H9 (cell line): ENCODE data around the gene TAT. TPM values are rescaled to one million over a fixed set of nuclear protein-coding genes. Genes with fewer than 3 reads are reported as not detected.

ENCODE experiments used
- DNase-seq: peaks from one replicate; pipeline ENCODE4 v3.0.0-alpha.2; 2017
- H2AFZ ChIP-seq: one replicate; pipeline ENCODE4 v1.6.1; 2013; ENCODE audit warnings: mild to moderate bottlenecking, low read length, control low read depth, moderate library complexity
- H2AK5ac ChIP-seq: 2 replicates; pipeline ENCODE4 v1.6.1; 2013; ENCODE audit warnings: low read length, control low read depth, mixed read lengths; ENCODE audit not compliant: insufficient read length
- H2BK120ac ChIP-seq: one replicate; pipeline ENCODE4 v1.6.1; 2013; ENCODE audit warnings: low read depth, mild to moderate bottlenecking, low read length, control low read depth, inconsistent platforms; ENCODE audit not compliant: poor library complexity, severe bottlenecking
- H2BK12ac ChIP-seq: 2 replicates; pipeline ENCODE4 v1.6.1; 2013; ENCODE audit warnings: low read length, control low read depth, mixed read lengths, low read depth; ENCODE audit not compliant: insufficient read length
- H2BK15ac ChIP-seq: 2 replicates; pipeline ENCODE4 v1.6.1; 2013; ENCODE audit warnings: low read depth, low read length, control low read depth
- H2BK20ac ChIP-seq: one replicate; pipeline ENCODE4 v1.6.1; 2013; ENCODE audit warnings: low read depth, mild to moderate bottlenecking, low read length, control low read depth, inconsistent platforms; ENCODE audit not compliant: poor library complexity, severe bottlenecking
- H2BK5ac ChIP-seq: 2 replicates; pipeline ENCODE4 v1.6.1; 2013; ENCODE audit warnings: low read length, control low read depth, mixed read lengths; ENCODE audit not compliant: insufficient read length
- H3K14ac ChIP-seq: 2 replicates; pipeline ENCODE4 v1.6.1; 2013; ENCODE audit warnings: low read length, control low read depth; ENCODE audit not compliant: insufficient read depth
- H3K18ac ChIP-seq: 2 replicates; pipeline ENCODE4 v1.6.1; 2013; ENCODE audit warnings: low read depth, mild to moderate bottlenecking, mixed read lengths, low read length, control low read depth; ENCODE audit not compliant: insufficient read length
- H3K23ac ChIP-seq: 2 replicates; pipeline ENCODE4 v1.6.1; 2013; ENCODE audit warnings: low read length, control low read depth, mixed read lengths, low read depth; ENCODE audit not compliant: insufficient read length
- H3K23me2 ChIP-seq: 2 replicates; pipeline ENCODE4 v1.6.1; 2013; ENCODE audit warnings: low read depth, mild to moderate bottlenecking, mixed read lengths, low read length, control low read depth; ENCODE audit not compliant: insufficient read length, poor library complexity, severe bottlenecking
- H3K27ac ChIP-seq: 2 replicates; pipeline ENCODE4 v1.5.1; 2013; ENCODE audit warnings: low read length, control low read depth, mixed read lengths, low read depth; ENCODE audit not compliant: insufficient read length
- H3K27me3 ChIP-seq: 2 replicates; pipeline ENCODE4 v1.6.1; 2013; ENCODE audit warnings: low read length, control low read depth, inconsistent platforms; ENCODE audit not compliant: insufficient read depth
- H3K4ac ChIP-seq: 2 replicates; pipeline ENCODE4 v1.6.1; 2013; ENCODE audit warnings: low read depth, mild to moderate bottlenecking, control low read depth, inconsistent platforms, low read length, moderate library complexity
- H3K4me1 ChIP-seq: 2 replicates; pipeline ENCODE4 v1.6.1; 2013; ENCODE audit warnings: low read length, control low read depth, inconsistent platforms; ENCODE audit not compliant: insufficient read depth
- H3K4me2 ChIP-seq: 2 replicates; pipeline ENCODE4 v1.6.1; 2013; ENCODE audit warnings: low read length, control low read depth, mixed read lengths; ENCODE audit not compliant: insufficient read length, insufficient read depth
- H3K56ac ChIP-seq: 2 replicates; pipeline ENCODE4 v1.6.1; 2013; ENCODE audit warnings: low read depth, mild to moderate bottlenecking, mixed read lengths, low read length, control low read depth; ENCODE audit not compliant: insufficient read length
- H3K79me1 ChIP-seq: 2 replicates; pipeline ENCODE4 v1.6.1; 2013; ENCODE audit warnings: low read depth, mild to moderate bottlenecking, moderate library complexity, low read length, control low read depth, inconsistent platforms; ENCODE audit not compliant: insufficient read depth, poor library complexity, severe bottlenecking
- H3K79me2 ChIP-seq: 2 replicates; pipeline ENCODE4 v1.6.1; 2013; ENCODE audit warnings: low read length, control low read depth, inconsistent platforms; ENCODE audit not compliant: insufficient read depth
- H3K9ac ChIP-seq: 2 replicates; pipeline ENCODE4 v1.6.1; 2013; ENCODE audit warnings: low read length, control low read depth, mixed read lengths; ENCODE audit not compliant: insufficient read length; ENCODE audit errors: extremely low read depth
- H3K9me3 ChIP-seq: one replicate; pipeline ENCODE4 v1.6.1; 2013; ENCODE audit warnings: low read depth, low read length, inconsistent platforms; ENCODE audit not compliant: control insufficient read depth
- H3T11ph ChIP-seq: one replicate; pipeline ENCODE4 v1.6.1; 2013; ENCODE audit warnings: mild to moderate bottlenecking, low read length, control low read depth, inconsistent platforms
- H4K20me1 ChIP-seq: one replicate; pipeline ENCODE4 v1.6.1; 2013; ENCODE audit not compliant: control insufficient read depth, insufficient read length, insufficient read depth
- H4K5ac ChIP-seq: 2 replicates; pipeline ENCODE4 v1.6.1; 2013; ENCODE audit warnings: low read depth, mild to moderate bottlenecking, mixed read lengths, low read length, control low read depth; ENCODE audit not compliant: insufficient read length
- H4K8ac ChIP-seq: replicated peaks from 2 replicates; pipeline ENCODE4 v1.6.1; 2013; ENCODE audit warnings: low read length, control low read depth, mixed read lengths, low read depth; ENCODE audit not compliant: insufficient read length
- H4K91ac ChIP-seq: 2 replicates; pipeline ENCODE4 v1.6.1; 2013; ENCODE audit warnings: low read depth, mild to moderate bottlenecking, moderate library complexity, mixed read lengths, low read length, control low read depth; ENCODE audit not compliant: insufficient read length
- H3K27ac Mint-ChIP-seq, 3 experiments: 2 replicates in 2 of 3; 3 replicates in 1 of 3; pipeline ENCODE4 v1.8.0; 2020 to 2021; ENCODE audit warnings: mixed read lengths in 3 of 3, mild to moderate bottlenecking in 1 of 3, moderate library complexity in 1 of 3
- H3K27me3 Mint-ChIP-seq: 2 replicates; pipeline ENCODE4 v1.8.0; 2021; ENCODE audit warnings: low read depth, mild to moderate bottlenecking, moderate library complexity, mixed read lengths
- H3K36me3 Mint-ChIP-seq, 3 experiments: 2 replicates in 2 of 3; 3 replicates in 1 of 3; pipeline ENCODE4 v1.8.0; 2020 to 2021; ENCODE audit warnings: low read depth in 3 of 3, mixed read lengths in 3 of 3; ENCODE audit not compliant: insufficient read depth in 1 of 3
- H3K4me1 Mint-ChIP-seq, 2 experiments: 2 replicates each; pipeline ENCODE4 v1.8.0; 2020; ENCODE audit warnings: mixed read lengths in 2 of 2
- H3K4me3 Mint-ChIP-seq, 2 experiments: 2 replicates in 1 of 2; 3 replicates in 1 of 2; pipeline ENCODE4 v1.8.0; 2020 to 2021; ENCODE audit warnings: mild to moderate bottlenecking in 2 of 2, mixed read lengths in 2 of 2, moderate library complexity in 1 of 2
- H3K9me3 Mint-ChIP-seq, 2 experiments: 2 replicates in 1 of 2; 3 replicates in 1 of 2; pipeline ENCODE4 v1.8.0; 2020; ENCODE audit warnings: mild to moderate bottlenecking in 2 of 2, mixed read lengths in 2 of 2, moderate library complexity in 1 of 2
- WGBS: extraction: QIAGEN DNeasy Blood & Tissue Kit; methylation state at CpG from one replicate; pipeline ENCODE4 v1.1.7; 2013; ENCODE audit warnings: missing lambda C conversion rate, low lambda C conversion rate, mixed read lengths; ENCODE audit not compliant: insufficient read length; ENCODE audit errors: extremely low coverage; 5-methylcytosine and 5-hydroxymethylcytosine counted together
- total RNA-seq: library from RNA; stranded (reverse); gene quantifications from 2 replicates; pipeline ENCODE4 v1.2.1, GENCODE V29; 2021
- TF ChIP-seq, protein P1 (sequence below): fragments of 200-600 bp; sonication (generic); conservative IDR thresholded peaks from 3 replicates; pipeline ENCODE4 v1.8.0; 2021; ENCODE audit warnings: antibody characterized with exemption, mild to moderate bottlenecking

The TAT gene
- total RNA-seq, 1 experiment from 2014 or later, result not detected

DNA sequence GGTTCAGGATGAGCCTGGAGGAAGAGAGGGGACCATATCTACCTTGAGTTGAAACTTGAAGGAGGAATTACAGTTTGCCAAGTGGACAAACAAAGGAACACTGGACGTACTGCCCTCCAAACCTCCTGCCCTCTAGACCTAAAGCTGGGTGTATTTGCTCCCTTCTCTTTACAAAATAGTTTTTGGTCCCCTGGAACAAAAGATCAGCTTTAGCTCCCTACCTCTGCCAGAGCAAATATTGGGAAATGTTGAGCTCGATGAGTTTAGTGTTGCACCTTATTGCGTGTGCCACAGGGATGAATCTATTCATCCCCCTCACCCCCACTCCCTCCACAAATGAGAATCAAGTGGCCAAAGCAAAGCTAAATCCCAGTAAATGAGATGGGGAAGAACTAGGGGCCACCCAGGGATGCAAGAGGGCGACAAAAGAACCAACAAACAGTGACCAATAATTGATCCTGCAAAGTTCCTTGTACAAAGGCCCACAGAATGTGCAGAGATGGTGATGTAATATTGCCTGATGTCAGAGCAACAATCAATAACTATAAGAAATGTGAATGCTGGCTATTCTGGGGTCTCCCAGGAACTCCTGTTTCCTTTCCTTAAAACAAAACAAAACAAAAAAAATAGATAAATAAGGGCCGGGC, 17.2 kb upstream of the TAT start:
- no peak for DNase-seq
- H3K79me1 ChIP-seq, result no peaks in the 10 kb centered on the region
- H2BK12ac ChIP-seq, result no peak overlapping the region
- H4K8ac ChIP-seq, result no peak overlapping the region
- no peak overlapping the region for H2AK5ac ChIP-seq
- no peak overlapping the region for H2AFZ ChIP-seq
- H3K9me3 ChIP-seq, result no peaks in the 10 kb centered on the region
- no peaks in the 10 kb centered on the region for H3K36me3 Mint-ChIP-seq
- peaks cover 3 to 19% of the 10 kb centered on the region in 2 experiments; a peak in 2 of 4 replicates for H3K4me1 Mint-ChIP-seq
- no peak overlapping the region for H2BK5ac ChIP-seq
- no peak overlapping the region for H3K56ac ChIP-seq
- H3K14ac ChIP-seq, result no peak overlapping the region
- H3K4me1 ChIP-seq, result no peaks in the 10 kb centered on the region
- no peaks in the 10 kb centered on the region for H3K23me2 ChIP-seq
- peak overlapping the region in 1 of 3 experiments; percentile 57; a peak in 1 of 7 replicates for H3K27ac Mint-ChIP-seq
- no peaks in the 10 kb centered on the region for H4K20me1 ChIP-seq
- no peak overlapping the region for H4K91ac ChIP-seq
- H3K18ac ChIP-seq, result no peak overlapping the region
- no peak overlapping the region for H3K4ac ChIP-seq
- TF ChIP-seq, protein P1, sequence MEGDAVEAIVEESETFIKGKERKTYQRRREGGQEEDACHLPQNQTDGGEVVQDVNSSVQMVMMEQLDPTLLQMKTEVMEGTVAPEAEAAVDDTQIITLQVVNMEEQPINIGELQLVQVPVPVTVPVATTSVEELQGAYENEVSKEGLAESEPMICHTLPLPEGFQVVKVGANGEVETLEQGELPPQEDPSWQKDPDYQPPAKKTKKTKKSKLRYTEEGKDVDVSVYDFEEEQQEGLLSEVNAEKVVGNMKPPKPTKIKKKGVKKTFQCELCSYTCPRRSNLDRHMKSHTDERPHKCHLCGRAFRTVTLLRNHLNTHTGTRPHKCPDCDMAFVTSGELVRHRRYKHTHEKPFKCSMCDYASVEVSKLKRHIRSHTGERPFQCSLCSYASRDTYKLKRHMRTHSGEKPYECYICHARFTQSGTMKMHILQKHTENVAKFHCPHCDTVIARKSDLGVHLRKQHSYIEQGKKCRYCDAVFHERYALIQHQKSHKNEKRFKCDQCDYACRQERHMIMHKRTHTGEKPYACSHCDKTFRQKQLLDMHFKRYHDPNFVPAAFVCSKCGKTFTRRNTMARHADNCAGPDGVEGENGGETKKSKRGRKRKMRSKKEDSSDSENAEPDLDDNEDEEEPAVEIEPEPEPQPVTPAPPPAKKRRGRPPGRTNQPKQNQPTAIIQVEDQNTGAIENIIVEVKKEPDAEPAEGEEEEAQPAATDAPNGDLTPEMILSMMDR, result no peak
- no peak overlapping the region for H3K4me3 Mint-ChIP-seq
- no peak overlapping the region for H3K9ac ChIP-seq
- no peak overlapping the region for H3T11ph ChIP-seq
- H2BK120ac ChIP-seq, result no peak overlapping the region
- no peak overlapping the region for H3K23ac ChIP-seq
- H3K4me2 ChIP-seq, result no peak overlapping the region
- no peak overlapping the region for H2BK20ac ChIP-seq
- H4K5ac ChIP-seq, result no peak overlapping the region
- no peak overlapping the region for H2BK15ac ChIP-seq
- no peaks in the 10 kb centered on the region for H3K79me2 ChIP-seq
- H3K27ac ChIP-seq, result no peak overlapping the region
- peaks cover 2 to 3% of the 10 kb centered on the region in 2 experiments; a peak in 3 of 5 replicates for H3K9me3 Mint-ChIP-seq
- H3K27me3 Mint-ChIP-seq, result peaks cover 4% of the 10 kb centered on the region
- no peaks in the 10 kb centered on the region for H3K27me3 ChIP-seq
- WGBS, result no CpG with 5 or more reads among the region's 5 CpGs
